Loucy (cell line): ENCODE measurements around the gene DHRS3.

Experiments used
- H2AFZ ChIP-seq: fragments of 200-600 bp; sonication (generic); 2 replicates; pipeline ENCODE4 v1.6.0; 2016; ENCODE audit warnings: antibody characterized with exemption, mild to moderate bottlenecking, low read length, moderate library complexity
- H3F3A ChIP-seq: fragments of 200-600 bp; 2 replicates; pipeline ENCODE4 v1.6.0; 2016; ENCODE audit warnings: antibody characterized with exemption, low read depth, mild to moderate bottlenecking
- H3K27me3 ChIP-seq: fragments of 200-600 bp; sonication (generic); 2 replicates; pipeline ENCODE4 v1.6.1; 2014; ENCODE audit warnings: low read length, mild to moderate bottlenecking; ENCODE audit not compliant: insufficient read depth, poor library complexity, severe bottlenecking
- H3K36me3 ChIP-seq: fragments of 200-600 bp; sonication (generic); 2 replicates; pipeline ENCODE4 v1.6.1; 2016; ENCODE audit warnings: low read length; ENCODE audit not compliant: insufficient read depth
- H3K4me1 ChIP-seq: fragments of 200-600 bp; sonication (generic); 2 replicates; pipeline ENCODE4 v1.5.1; 2014; ENCODE audit warnings: low read length, mild to moderate bottlenecking; ENCODE audit not compliant: insufficient read depth, poor library complexity, severe bottlenecking
- H3K4me2 ChIP-seq: fragments of 200-600 bp; sonication (generic); 2 replicates; pipeline ENCODE4 v1.6.0; 2014; ENCODE audit warnings: antibody characterized with exemption, low read length, low read depth, mild to moderate bottlenecking; ENCODE audit not compliant: poor library complexity, severe bottlenecking
- H3K4me3 ChIP-seq: fragments of 200-600 bp; sonication (generic); 2 replicates; pipeline ENCODE4 v1.5.1; 2014; ENCODE audit warnings: low read length, mild to moderate bottlenecking, mixed read lengths; ENCODE audit not compliant: poor library complexity, severe bottlenecking
- H3K79me2 ChIP-seq: fragments of 200-600 bp; sonication (generic); 2 replicates; pipeline ENCODE4 v1.6.1; 2014; ENCODE audit warnings: low read length; ENCODE audit not compliant: insufficient read depth
- H3K9ac ChIP-seq: fragments of 200-600 bp; sonication (generic); 2 replicates; pipeline ENCODE4 v1.6.0; 2014; ENCODE audit warnings: mild to moderate bottlenecking, low read depth, low read length, moderate library complexity; ENCODE audit not compliant: poor library complexity, severe bottlenecking
- H3K9me2 ChIP-seq: fragments of 200-600 bp; sonication (generic); replicated peaks from 2 replicates; pipeline ENCODE4 v1.6.1; 2016; ENCODE audit warnings: low read depth, low read length, mixed read lengths
- H3K9me3 ChIP-seq: fragments of 200-600 bp; sonication (generic); 2 replicates; pipeline ENCODE4 v1.6.1; 2014; ENCODE audit warnings: mild to moderate bottlenecking, antibody characterized with exemption, low read length, low read depth; ENCODE audit not compliant: insufficient read depth
- H4K20me1 ChIP-seq: fragments of 200-600 bp; sonication (generic); 2 replicates; pipeline ENCODE4 v1.6.0; 2014; ENCODE audit warnings: antibody characterized with exemption, low read length, mild to moderate bottlenecking; ENCODE audit not compliant: insufficient read depth, poor library complexity, severe bottlenecking
- EZH2phosphoT487 ChIP-seq: fragments of 200-600 bp; IDR thresholded peaks from 2 replicates; pipeline ENCODE4 v1.6.1; 2018; ENCODE audit warnings: antibody characterized with exemption, mild to moderate bottlenecking, moderate library complexity, borderline replicate concordance
- TF ChIP-seq, protein P1 (sequence below): fragments of 200-600 bp; sonication (generic); conservative IDR thresholded peaks from 2 replicates; pipeline ENCODE4 v1.5.1; 2014; ENCODE audit warnings: mild to moderate bottlenecking, antibody characterized with exemption, low read length

The DHRS3 gene

DNA sequence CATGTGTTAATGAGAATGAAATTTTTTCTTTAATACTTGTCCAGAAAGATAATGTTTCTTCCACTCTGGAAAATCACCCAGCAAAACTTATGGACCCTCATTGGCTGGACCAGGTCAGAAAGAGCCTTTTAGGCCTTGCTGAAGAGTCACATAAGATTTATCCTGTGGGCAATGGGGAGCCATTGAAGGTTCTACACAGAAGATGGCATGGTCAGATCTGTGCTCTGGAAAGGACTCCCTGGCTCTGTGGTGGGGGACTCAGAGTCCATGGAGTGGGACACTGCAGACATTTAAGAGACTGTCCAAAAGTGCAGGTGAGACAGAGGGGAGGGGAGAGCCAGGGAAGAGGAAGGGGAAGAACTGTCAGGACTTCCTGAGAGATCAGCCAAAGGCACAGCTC lies 66.4 kb downstream of the DHRS3 start:
- no peak for TF ChIP-seq EZH2phosphoT487
- TF ChIP-seq, protein P1, sequence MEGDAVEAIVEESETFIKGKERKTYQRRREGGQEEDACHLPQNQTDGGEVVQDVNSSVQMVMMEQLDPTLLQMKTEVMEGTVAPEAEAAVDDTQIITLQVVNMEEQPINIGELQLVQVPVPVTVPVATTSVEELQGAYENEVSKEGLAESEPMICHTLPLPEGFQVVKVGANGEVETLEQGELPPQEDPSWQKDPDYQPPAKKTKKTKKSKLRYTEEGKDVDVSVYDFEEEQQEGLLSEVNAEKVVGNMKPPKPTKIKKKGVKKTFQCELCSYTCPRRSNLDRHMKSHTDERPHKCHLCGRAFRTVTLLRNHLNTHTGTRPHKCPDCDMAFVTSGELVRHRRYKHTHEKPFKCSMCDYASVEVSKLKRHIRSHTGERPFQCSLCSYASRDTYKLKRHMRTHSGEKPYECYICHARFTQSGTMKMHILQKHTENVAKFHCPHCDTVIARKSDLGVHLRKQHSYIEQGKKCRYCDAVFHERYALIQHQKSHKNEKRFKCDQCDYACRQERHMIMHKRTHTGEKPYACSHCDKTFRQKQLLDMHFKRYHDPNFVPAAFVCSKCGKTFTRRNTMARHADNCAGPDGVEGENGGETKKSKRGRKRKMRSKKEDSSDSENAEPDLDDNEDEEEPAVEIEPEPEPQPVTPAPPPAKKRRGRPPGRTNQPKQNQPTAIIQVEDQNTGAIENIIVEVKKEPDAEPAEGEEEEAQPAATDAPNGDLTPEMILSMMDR = no peak
- Histone ChIP-seq H3K9ac (no peak overlapping the region), H2AFZ (no peak overlapping the region), H3K9me3 (no peaks in the 10 kb centered on the region), H3K4me2 (no peak overlapping the region), H3K9me2 (no peaks in the 10 kb centered on the region), H3K27me3 (no peaks in the 10 kb centered on the region), H3K36me3 (no peaks in the 10 kb centered on the region), H3K4me3 (no peak overlapping the region), H4K20me1 (no peaks in the 10 kb centered on the region), H3K79me2 (no peaks in the 10 kb centered on the region), H3K4me1 (no peaks in the 10 kb centered on the region), H3F3A (no peaks in the 10 kb centered on the region)

DNA sequence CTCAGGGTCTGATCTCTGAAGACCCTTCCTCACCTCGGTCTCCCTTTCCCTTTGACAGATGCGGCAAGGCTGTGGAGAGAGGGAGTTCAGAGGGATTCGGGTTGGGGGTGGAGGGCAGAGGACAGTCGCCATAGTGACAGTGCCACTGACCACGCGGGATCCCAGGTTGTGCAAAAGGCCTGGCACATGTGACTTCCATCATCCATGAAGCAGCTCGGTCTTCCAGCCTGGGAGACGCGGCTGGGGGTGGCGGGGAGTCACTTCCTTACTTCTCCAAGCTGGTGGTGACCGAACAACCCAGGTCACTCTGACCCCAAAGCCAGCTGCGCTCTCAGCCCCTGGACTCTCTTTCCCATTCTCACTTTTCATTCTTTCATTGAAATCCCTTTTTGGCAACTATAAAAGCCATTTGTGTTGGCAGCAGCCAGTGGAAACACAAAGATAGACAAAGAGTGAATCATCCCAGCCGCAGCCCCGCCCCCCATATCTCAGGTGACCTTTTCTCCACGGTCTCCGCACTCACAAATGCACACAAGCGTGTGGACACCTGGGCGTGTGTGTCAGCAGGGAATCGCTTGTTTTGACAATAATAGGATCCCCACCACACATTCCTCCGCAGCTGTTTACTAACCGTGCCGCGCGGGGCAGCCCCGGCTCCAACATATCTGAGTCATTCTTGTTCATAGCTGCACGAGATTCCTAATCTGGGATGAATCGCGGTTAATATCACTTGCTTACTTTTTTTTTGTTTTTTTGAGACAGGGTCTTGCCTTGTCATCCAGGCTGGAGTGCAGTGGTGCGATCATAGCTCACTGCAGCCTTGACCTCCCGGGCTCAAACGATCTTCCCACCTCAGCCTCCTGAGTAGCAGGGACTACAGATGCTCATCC lies 68.3 kb downstream of the DHRS3 start:
- H3K4me2 ChIP-seq = no peak overlapping the region
- H3K9me2 ChIP-seq = no peaks in the 10 kb centered on the region
- H3K4me1 ChIP-seq = no peaks in the 10 kb centered on the region
- H3K27me3 ChIP-seq = no peaks in the 10 kb centered on the region
- H3F3A ChIP-seq = no peaks in the 10 kb centered on the region
- H4K20me1 ChIP-seq = no peaks in the 10 kb centered on the region
- H3K4me3 ChIP-seq = no peak overlapping the region
- TF ChIP-seq, protein P1 = no peak
- TF ChIP-seq EZH2phosphoT487 = no peak
- no peak overlapping the region for H2AFZ ChIP-seq
- H3K9me3 ChIP-seq = no peaks in the 10 kb centered on the region
- no peak overlapping the region for H3K9ac ChIP-seq
- H3K79me2 ChIP-seq = no peaks in the 10 kb centered on the region
- no peaks in the 10 kb centered on the region for H3K36me3 ChIP-seq

DNA sequence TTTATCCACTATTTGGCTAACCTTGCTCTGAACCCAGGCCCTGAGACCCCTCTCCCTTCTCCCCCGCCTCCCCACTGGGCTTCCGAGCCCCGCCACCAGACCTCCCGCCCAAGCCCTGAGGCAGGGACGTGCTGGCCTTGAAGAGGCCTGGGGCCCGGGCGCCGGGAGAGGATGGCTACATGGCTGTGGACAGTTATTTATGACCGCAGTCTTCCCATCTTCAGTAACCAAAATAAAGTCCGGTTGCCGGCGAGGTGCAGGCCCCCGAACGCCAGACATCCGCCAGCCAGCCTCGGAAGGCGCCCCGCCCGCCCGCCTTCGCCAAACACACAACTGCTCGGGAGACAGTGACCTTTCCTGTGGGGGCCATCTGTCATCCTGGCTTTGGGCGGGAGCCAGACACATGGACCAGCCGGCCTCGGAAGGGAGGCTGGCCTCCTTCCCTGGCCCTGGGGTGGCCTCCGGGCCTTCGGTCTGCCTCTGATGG lies 69.0 kb downstream of the DHRS3 start:
- H3F3A ChIP-seq = no peaks in the 10 kb centered on the region
- no peak overlapping the region for H3K4me3 ChIP-seq
- H3K36me3 ChIP-seq = no peaks in the 10 kb centered on the region
- no peaks in the 10 kb centered on the region for H3K27me3 ChIP-seq
- TF ChIP-seq EZH2phosphoT487 = no peak
- TF ChIP-seq, protein P1 = no peak
- no peaks in the 10 kb centered on the region for H3K9me3 ChIP-seq
- H3K4me1 ChIP-seq = no peaks in the 10 kb centered on the region
- no peak overlapping the region for H2AFZ ChIP-seq
- H3K4me2 ChIP-seq = no peak overlapping the region
- H3K9me2 ChIP-seq = no peaks in the 10 kb centered on the region
- H3K9ac ChIP-seq = no peak overlapping the region
- H4K20me1 ChIP-seq = no peaks in the 10 kb centered on the region
- H3K79me2 ChIP-seq = no peaks in the 10 kb centered on the region
